Muscle of arm (tissue), 12 donors: ENCODE data around the gene P4HTM. TPM values are rescaled to one million over a fixed set of nuclear protein-coding genes. Genes with fewer than 3 reads are reported as not detected.

Source experiments
- DNase-seq: peaks from one replicate; pipeline ENCODE4 v3.0.0-alpha.2; 2013
- polyA plus RNA-seq, 12 donors: library from polyadenylated mRNA; unstranded; fragments of 120-200 nt; gene quantifications; one replicate each; pipeline ENCODE4 v1.2.1, GENCODE V29; 2013; ENCODE audit not compliant: insufficient read length in 12 of 12

The P4HTM gene
- polyA plus RNA-seq, 12 donors, result 7.9 to 27.5 (median 12.0) TPM; not detected in 1

DNA sequence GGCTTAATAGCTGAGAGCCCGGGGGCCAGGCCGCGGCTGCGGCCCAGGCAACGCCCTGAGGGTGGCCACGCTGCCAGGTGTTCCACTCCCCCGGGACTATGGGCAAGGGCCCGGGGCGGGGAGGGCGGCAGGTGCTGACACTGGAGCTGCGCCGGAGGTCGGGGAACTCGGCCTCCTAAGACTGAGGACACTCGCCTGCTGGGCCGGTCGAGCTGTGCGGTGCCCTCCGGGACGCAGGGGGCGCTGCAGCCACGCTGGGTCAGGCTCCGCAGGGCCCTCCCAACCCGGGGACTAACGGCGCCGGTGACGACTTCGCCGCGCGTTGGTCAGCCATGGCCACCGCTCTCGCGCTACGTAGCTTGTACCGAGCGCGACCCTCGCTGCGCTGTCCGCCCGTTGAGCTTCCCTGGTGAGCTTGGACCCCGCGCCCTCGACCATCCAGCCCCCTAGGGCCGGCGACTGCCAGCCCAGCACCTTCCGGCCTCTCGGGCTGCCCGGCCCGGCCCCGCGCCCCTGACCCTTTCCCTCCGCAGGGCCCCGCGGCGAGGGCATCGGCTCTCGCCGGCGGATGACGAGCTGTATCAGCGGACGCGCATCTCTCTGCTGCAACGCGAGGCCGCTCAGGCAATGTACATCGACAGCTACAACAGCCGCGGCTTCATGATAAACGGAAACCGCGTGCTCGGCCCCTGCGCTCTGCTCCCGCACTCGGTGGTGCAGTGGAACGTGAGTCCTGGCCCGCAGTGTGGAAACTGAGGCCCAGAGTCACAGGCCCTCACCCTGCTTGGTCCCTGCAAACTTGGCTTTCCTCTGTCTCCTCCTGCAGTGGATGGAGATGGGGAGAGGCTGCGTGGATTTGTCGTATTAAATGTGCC, 32.0 kb downstream of the P4HTM start, which contains the start of gene NDUFAF3:
NDUFAF3 (plus strand) TSS at position 309 of the 875 bp plus-strand sequence; CDS start at position 333, 24 bp downstream.
- peak; percentile 95 for DNase-seq

DNA sequence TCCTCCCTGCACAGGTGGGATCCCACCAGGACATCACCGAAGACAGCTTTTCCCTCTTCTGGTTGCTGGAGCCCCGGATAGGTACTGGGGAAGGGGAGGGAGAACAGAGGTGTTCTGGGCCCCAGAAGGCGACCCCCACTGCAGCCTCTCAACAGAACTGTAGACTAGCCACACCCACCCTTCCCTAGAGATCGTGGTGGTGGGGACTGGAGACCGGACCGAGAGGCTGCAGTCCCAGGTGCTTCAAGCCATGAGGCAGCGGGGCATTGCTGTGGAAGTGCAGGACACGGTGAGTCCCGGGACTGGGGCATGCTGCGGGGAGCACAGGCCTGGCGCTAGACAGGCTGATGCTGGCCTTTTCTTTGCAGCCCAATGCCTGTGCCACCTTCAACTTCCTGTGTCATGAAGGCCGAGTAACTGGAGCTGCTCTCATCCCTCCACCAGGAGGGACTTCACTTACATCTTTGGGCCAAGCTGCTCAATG, 32.7 kb downstream of the P4HTM start:
- no peak for DNase-seq

DNA sequence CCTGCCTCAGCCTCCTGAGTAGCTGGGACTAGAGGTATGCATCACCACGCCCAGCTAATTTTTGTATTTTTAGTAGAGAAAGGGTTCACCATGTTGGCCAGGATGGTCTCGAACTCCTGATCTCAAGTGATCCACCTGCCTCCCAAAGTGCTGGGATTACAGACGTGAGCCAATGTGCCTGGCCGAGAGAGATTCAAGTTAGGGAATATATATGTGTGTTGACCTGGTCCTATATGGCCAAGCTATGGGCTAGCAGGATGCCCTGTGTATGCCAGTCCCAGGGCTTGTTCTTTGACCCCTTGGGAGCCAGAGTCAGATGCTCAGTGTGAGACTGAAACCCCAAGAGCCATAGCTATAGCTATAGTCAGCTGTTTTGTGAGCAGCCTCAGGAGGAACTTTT, 33.7 kb downstream of the P4HTM start:
- DNase-seq, result no peak

DNA sequence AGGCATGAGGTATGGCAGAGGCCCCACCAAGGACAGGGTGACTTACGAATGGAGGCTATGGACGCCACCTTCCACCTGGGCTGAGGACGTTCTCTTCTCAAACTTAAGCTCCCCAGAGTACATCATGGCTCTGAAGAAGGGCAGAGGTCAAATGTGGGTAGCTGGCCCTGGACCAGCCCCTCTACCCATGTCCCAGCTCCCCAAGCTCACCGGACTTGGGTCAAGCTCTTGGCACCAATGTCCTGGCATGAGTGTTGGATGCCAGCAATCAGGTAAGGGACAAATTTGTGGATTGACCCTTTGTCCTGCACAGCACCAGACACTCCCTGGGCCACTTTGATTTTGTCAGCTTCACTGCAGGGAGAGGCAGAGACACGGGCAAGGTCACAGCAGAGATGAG, 34.4 kb downstream of the P4HTM start:
- no peak for DNase-seq

DNA sequence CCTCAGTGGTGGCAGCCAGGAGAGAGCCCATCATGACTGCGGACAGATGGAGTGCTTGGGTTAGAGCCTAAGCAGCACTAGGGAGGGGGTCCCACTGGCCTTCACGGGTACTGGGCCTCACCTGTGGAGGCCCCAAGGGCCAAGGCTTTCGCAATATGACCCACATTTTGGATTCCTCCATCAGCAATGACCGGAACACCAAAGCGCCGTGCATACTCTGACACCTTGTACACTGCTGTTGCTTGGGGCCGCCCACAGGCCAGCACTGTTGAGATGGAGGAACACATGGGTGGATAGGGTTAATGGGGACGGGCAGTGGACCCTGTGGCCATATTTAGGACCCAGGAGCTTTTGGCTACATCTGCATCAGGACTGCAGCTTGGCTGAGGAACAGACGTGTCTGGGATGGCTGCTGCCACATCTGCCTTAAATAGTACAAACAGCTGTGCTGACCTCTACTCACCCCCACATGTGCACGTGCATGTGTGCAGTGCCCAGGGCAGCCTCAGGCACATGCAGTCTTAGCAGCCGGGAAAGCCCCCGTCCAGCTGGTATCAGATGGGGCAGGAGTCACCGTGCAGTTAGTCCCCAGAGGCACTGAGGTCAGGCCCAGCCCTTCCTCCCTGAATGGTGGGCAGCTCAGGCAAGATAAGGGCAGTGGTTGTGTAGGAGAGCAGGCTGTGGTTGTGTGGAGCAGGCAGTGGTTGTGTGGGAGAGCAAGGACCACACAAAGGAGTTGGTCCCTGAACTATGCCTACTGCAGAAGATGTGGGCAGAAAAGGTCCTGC, 35.2 kb downstream of the P4HTM start:
- DNase-seq, result no peak

DNA sequence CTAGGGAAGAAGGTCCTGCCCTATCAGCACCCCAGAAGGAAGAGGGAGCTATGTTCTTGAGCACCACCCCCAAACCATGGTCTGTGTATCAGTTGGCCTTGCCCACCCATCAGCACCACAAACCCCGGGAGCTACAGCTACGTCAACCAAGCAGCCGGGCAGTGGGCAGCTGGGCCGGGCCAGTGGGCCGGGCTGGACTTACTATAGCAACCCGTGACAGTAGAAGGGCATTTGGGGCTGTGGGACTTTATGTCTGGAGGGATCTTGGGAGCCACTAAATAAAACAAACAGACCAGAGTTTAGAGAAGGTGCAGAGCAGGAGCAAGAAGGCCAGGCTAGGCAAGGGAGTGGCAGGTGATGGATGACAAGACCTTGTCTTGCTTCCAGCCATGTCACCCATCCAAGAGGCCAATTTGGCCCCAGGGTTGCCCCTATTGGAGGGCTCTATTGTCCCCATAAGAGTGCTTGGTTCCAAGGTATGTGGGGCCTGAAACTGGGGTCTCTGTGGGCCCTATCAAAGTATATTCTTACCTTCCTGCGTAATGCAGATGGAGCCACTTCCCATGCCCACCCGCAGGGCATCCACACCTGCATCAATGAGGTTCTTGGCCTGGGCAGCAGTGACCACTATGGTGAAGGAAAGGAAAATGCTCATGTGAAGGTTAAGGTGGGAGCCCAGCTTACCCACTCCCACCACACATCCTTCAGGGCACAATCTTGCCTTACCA, 35.9 kb downstream of the P4HTM start:
- DNase-seq, result no peak

DNA sequence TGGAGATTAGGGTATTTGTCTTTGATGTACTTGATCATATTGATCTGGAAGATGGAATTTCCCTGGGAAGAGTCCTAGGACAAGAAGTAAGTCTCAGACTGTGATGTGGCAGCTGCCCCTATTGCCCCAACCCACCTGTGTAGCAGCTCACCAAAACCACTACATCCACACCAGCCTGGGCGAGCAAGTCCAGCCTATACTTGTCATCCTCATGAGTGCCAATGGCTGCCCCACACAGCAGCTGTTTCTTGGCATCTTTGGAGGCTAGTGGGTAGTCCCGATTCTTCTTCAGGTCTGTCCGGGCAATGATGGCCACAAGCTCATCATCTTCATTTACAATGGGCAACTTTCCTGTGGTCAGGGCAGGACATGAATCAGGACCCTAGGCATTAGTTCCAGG, 36.5 kb downstream of the P4HTM start:
- DNase-seq, result no peak

DNA sequence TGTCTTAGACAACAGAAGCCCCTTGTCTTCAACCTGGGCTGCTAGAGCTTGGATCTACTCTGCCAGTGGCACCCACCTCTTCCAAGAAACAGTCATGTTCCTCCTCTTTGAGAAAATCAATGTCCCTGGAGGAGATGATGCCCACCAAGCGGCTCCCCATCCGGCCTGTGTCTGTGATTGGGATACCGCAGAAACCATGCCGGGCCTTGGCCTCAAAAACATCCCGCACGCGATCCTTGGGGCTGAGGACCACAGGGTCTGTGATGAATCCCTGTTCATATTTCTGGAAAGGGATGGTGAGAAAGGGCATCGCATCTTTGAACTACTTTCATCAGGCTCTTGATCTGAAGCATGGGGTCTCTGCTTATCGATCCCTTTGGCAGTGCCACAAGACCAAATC, 37.6 kb downstream of the P4HTM start:
- no peak for DNase-seq

DNA sequence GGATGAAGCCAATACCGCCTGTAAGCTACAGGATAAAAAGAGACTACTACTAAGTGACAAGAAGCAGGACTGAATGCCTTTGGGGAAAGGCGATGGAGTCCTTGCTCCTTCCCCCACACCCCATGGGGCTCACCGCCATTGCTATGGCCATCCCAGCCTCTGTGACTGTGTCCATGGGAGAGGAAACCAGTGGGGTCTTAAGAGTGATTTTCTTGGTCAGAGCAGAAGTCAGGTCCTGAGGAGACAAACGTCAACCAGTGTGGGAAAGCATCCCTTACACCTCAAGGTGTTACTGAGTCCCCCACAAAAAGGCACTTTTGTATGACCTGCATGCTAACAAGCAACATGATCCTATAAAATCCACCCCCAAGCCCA, 38.2 kb downstream of the P4HTM start:
- no peak for DNase-seq

DNA sequence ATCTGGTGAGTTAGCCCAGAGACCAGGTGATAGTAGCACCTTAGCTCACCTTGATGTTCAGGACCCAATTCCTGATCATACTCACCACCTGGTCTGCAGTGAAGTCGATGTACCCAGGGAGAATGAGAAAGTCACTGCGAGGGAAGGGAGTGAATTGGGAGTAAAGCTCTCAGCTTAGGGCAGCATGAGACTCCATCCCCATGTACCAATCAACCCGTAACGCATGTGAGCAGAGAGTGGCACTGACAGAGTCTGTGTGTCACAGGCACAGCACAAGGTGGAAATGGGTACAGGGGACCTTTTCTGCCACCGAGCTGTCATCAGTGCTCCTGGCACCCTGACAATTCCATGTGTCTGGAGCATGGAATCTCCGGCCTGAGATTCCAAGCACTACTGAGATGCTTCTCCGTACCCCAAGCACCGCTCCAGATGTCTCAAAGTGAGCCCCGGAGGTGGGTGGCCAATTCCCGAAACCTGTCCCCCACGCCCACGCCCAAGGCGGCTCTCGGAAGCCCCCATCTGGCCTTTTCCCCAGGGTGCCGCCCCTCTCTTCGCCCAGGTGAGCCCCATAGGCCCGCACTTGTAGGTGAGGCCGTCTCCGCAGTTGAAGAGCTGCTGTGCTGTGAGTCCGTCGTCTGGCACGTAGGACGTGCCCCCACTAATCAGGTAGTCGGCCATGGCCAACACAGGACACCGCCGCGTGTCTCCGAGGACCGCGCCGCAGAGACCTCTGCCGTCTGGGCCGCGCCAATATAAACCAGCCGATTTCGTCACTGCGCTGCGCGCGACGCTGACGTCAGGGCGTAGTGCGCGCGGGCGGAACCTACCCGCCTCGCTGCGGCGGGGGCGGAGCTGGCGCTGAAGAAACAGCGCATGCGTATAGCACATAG, 38.9 kb downstream of the P4HTM start, which contains the start of gene IMPDH2:
IMPDH2 (minus strand) TSS at position 726 of the 890 bp plus-strand sequence; CDS start at position 678, 48 bp downstream.
- peak; percentile 95 for DNase-seq

DNA sequence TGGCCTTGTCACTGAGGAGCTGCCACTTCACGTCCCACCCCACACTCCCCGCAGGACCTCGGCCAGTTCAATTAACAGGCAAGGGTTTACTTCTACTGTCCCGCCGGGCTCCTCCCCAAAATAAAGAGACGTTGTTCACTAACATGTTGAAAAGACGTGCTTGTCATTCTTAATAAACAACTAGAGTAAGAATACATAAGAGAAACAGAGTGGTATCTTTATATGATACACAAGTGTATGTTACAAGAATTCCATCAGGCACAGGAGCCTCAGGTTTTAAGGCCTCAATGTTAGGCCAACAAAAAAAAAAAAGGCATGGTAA, 39.5 kb downstream of the P4HTM start:
- DNase-seq, result no peak

DNA sequence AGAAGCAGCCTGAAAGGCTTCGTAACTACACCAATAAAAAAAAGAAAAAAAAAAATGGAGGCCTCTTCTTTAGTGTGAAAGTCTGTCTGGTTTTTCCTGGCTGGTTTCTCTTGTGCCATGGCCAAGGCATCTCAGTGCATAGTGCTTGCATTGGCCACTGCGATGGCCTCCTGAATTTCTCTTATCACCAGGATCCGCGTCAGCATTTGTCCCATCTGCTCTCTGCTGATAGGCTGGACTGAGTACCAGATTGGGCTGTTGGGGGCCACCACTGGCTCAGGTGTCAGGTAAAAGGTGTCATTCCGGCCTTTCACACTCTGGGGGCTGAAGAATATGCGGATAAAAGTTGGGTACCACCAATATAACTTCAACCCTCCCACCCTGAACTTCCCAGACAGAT, 40.3 kb downstream of the P4HTM start:
- DNase-seq, result no peak

DNA sequence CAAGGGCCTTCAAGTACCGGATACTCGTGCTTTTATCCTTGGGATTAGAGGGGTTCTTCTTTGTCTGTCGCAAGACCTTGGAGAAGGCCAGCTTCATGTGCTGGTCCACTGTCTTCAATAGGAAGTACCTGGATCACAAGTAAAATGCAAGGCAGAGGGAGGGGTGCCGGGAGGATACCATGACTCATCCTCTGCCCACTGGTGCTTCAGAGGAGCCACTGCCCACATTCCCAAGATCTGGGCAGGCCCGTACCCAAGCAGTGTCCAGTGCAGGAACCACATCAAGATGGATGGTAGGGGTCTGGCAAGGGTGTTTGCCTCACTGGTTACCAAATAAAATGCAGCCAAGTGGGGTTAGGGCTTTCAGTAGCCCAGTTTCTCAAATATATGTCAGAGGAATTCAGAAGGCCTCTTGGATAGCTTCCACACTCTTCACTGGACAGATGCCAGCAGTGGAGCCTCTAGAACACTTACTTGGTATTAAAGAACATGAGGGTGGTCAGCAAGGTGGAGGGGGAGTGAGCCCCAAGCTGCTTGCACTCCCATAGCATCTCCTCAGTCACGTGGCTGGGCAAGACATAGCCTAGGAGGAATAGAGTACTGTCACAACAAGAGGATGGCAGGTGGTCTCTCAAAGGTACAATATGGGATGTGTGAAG, 42.7 kb downstream of the P4HTM start:
- DNase-seq, result no peak

DNA sequence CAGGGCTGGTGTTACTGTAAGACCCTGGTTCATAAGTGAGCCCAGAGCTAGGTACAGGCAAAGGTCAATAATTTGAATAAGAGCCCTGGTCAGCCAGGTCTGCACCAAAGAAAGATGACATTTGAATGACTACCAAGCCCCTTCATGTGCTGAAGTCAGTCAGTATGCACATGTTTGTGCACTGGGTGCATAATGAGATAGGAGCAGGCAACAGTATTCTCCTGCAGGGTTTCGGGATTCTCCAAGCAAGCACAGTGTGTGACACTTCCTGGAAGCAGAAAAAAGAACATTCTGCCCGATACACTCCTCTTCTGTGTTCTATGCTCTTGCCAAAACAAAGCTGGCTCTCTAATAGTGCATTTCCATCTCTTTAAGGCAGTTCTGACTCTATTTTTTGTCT, 44.6 kb downstream of the P4HTM start:
- DNase-seq, result no peak

DNA sequence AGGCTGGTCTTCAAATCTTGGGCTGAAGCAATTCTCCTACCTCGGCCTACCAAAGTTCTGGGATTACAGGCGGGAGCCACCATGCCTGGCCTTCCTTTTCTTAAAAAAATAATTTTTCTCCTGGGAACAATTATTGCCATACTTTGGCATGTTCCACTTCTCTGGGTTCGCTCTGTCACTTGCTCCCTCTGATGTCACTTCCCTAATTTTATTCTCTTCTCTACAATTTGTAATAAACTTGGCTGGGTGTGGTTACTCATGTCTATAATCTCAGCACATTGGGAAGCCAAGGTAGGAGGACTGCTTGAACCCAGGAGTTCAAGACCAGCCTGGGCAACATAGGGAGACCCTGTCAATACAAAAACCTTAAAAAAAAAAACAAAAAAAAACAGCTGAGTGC, 45.2 kb downstream of the P4HTM start:
- no peak for DNase-seq

DNA sequence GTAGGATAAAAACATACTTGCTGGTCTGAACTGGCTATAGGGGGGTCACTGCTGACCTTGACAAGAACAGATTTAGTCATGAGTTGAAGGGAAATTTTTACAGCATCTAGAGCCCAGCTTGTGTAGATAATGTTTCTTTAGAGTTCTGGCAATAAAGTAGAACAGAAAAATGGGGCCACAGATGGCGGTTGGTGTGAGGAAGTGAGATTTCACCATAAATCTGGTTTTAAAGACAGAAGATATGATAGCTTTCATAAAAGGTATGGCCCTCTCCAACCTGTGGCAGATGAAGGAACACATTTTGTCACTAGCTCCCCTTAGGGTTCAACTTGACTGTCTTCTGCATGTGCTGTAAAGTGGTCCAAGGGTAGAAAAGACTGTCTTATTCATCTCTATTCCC, 63.5 kb downstream of the P4HTM start:
- DNase-seq, result no peak

DNA sequence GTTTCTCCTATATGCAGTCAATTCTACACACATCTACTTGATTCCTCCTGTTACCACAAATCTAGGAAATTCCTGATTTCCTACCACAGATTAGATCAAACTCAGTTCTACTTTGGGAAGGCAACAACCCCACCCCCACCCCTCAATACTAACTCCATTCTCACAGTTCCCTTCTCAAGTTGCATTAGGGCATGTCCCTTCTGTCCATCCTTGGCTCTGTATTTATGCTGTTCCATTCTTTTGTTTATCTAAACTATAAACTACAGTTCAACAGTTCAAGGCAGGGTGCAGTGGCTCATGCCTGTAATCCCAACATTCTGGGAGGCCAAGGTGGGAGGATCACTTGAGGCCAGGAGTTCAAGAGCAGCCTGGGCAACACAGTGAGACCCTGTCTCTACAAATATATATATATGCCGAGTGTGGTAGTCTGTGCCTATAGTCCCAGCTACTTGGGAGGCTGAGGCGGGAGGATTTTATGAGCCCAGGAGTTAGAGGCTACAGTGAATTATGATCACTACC, 64.4 kb downstream of the P4HTM start:
- no peak for DNase-seq
